ENCODE measurements around the gene CKLF. TPM values are rescaled to one million over a fixed set of nuclear protein-coding genes. Genes with fewer than 3 reads are reported as not detected.

CKLF gene
- total and polyA plus RNA-seq, 9 donors = 21.9 to 46.6 (median 31.2) TPM

- Histone ChIP-seq H3K9me3 (replicated peaks; ENCODE audit: control insufficient read depth, low read depth, low read length) (no peaks in the 10 kb centered on the region), H3K4me1 (ENCODE audit: control insufficient read depth, insufficient read depth, low read length) (peaks cover 45% of the 10 kb centered on the region), H3K27me3 (ENCODE audit: control insufficient read depth, insufficient read depth, low read length) (peaks cover 13% of the 10 kb centered on the region), H3K36me3 (ENCODE audit: control insufficient read depth, insufficient read depth, low read length) (no peaks in the 10 kb centered on the region), H3K4me3 (ENCODE audit: low read length) (no peak overlapping the region), H3K27ac (ENCODE audit: low read length) (peak overlapping the region; percentile 42)
- DNase-seq = peak; percentile 73
- WGBS (ENCODE audit: insufficient coverage) = 43% methylated on average over 1 of the region's 4 CpGs
Measured at GRCh38 chr16:66580605-66581209, 28.3 kb downstream of the CKLF start.

GRCh38 chr16:66581246-66581952 lies 29.0 kb downstream of the CKLF start:
- Histone ChIP-seq H3K36me3 (ENCODE audit: control insufficient read depth, insufficient read depth, low read length) (no peaks in the 10 kb centered on the region), H3K27ac (ENCODE audit: low read length) (no peak overlapping the region), H3K4me1 (ENCODE audit: control insufficient read depth, insufficient read depth, low read length) (peaks cover 50% of the 10 kb centered on the region), H3K4me3 (ENCODE audit: low read length) (no peak overlapping the region), H3K9me3 (replicated peaks; ENCODE audit: control insufficient read depth, low read depth, low read length) (no peaks in the 10 kb centered on the region), H3K27me3 (ENCODE audit: control insufficient read depth, insufficient read depth, low read length) (peaks cover 13% of the 10 kb centered on the region)
- WGBS (ENCODE audit: insufficient coverage) = 70% methylated on average over 1 of the region's 3 CpGs
- no peak for DNase-seq

DNA sequence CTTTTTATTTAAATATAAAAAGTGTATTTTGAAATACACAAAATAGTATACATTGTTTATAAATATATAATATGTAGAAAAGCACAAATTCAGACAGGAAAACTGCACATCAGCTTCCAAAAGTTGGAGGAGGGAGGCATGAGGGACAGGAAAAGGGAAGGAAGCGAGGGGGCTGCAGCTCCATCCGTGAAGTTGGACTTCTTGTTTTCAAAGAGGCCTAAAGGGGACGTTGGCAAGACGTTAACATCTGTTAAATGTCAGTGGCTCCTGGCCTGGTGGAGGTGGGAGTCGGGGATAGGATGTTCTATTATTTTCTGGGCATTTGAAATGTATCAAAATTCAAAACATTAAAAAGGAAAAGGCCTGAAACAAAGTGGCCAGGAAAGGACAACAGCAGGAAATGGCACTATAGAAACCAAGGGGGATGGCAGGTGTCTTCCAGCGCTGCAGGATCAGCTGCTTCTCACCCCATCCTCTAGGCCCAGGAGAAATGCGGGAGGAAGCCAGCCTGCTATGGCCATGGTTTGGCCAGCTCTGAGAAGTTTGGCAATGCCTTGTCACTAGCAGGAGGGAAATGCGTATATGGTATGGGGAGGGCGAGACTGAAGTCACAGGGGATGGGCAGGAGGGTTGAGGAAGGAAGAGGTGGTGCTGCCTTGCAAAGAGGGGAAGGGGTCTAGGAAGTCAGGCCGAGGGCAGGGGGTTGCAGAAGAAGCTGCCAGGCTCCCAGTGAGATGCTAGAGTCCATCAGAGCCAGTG lies 33.3 kb downstream of the CKLF start:
- Histone ChIP-seq H3K27ac (ENCODE audit: low read length) (peak overlapping the region; percentile 1), H3K4me1 (ENCODE audit: control insufficient read depth, insufficient read depth, low read length) (peaks cover 33% of the 10 kb centered on the region), H3K4me3 (ENCODE audit: low read length) (no peak overlapping the region), H3K9me3 (replicated peaks; ENCODE audit: control insufficient read depth, low read depth, low read length) (no peaks in the 10 kb centered on the region), H3K36me3 (ENCODE audit: control insufficient read depth, insufficient read depth, low read length) (no peaks in the 10 kb centered on the region), H3K27me3 (ENCODE audit: control insufficient read depth, insufficient read depth, low read length) (no peaks in the 10 kb centered on the region)
- 42% methylated on average over 8 of the region's 10 CpGs for WGBS (ENCODE audit: insufficient coverage)
- DNase-seq = peak; percentile 46

- WGBS (ENCODE audit: insufficient coverage) = 50% methylated on average over 4 of the region's 7 CpGs
- Histone ChIP-seq H3K27me3 (ENCODE audit: control insufficient read depth, insufficient read depth, low read length) (no peaks in the 10 kb centered on the region), H3K27ac (ENCODE audit: low read length) (no peak overlapping the region), H3K4me1 (ENCODE audit: control insufficient read depth, insufficient read depth, low read length) (peaks cover 22% of the 10 kb centered on the region), H3K4me3 (ENCODE audit: low read length) (no peak overlapping the region), H3K9me3 (replicated peaks; ENCODE audit: control insufficient read depth, low read depth, low read length) (no peaks in the 10 kb centered on the region), H3K36me3 (ENCODE audit: control insufficient read depth, insufficient read depth, low read length) (no peaks in the 10 kb centered on the region)
- no peak for DNase-seq
Measured at GRCh38 chr16:66587881-66588600, 35.7 kb downstream of the CKLF start.

- peak; percentile 43 for DNase-seq
- Histone ChIP-seq H3K36me3 (ENCODE audit: control insufficient read depth, insufficient read depth, low read length) (no peaks in the 10 kb centered on the region), H3K4me3 (ENCODE audit: low read length) (no peak overlapping the region), H3K27me3 (ENCODE audit: control insufficient read depth, insufficient read depth, low read length) (no peaks in the 10 kb centered on the region), H3K4me1 (ENCODE audit: control insufficient read depth, insufficient read depth, low read length) (peaks cover 22% of the 10 kb centered on the region), H3K27ac (ENCODE audit: low read length) (no peak overlapping the region), H3K9me3 (replicated peaks; ENCODE audit: control insufficient read depth, low read depth, low read length) (no peaks in the 10 kb centered on the region)
- WGBS (ENCODE audit: insufficient coverage) = 92% methylated on average over 4 of the region's 8 CpGs
Measured at GRCh38 chr16:66588981-66589713, 36.8 kb downstream of the CKLF start.

DNA sequence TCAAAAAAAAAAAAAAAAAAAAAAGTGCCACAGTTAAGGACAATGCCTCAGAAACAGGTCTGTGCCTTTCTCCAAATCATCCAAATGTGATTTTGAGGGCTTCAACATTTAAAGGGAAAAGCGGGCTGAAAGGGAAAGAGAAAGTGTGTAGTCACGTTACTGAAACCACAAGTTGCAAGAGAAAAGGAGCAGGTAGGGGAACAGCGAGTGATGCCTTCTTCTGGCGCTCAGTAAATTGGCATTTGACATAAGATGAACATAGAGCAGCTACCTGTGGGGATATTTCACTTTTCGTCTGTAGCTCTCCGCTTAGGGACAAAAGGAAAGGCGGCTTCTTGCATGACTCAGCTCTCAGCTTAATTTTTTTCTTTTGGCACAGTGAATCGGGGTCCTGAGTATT lies 37.9 kb downstream of the CKLF start:
- no peaks in the 10 kb centered on the region for H3K27me3 ChIP-seq (ENCODE audit: control insufficient read depth, insufficient read depth, low read length)
- no peaks in the 10 kb centered on the region for H3K36me3 ChIP-seq (ENCODE audit: control insufficient read depth, insufficient read depth, low read length)
- DNase-seq = no peak
- no peaks in the 10 kb centered on the region for H3K9me3 ChIP-seq (replicated peaks; ENCODE audit: control insufficient read depth, low read depth, low read length)
- H3K27ac ChIP-seq (ENCODE audit: low read length) = no peak overlapping the region
- peaks cover 22% of the 10 kb centered on the region for H3K4me1 ChIP-seq (ENCODE audit: control insufficient read depth, insufficient read depth, low read length)
- 82% methylated on average over 5 of the region's 8 CpGs for WGBS (ENCODE audit: insufficient coverage)
- no peak overlapping the region for H3K4me3 ChIP-seq (ENCODE audit: low read length)

GRCh38 chr16:66591018-66591417 lies 38.6 kb downstream of the CKLF start:
- Histone ChIP-seq H3K27me3 (ENCODE audit: control insufficient read depth, insufficient read depth, low read length) (no peaks in the 10 kb centered on the region), H3K27ac (ENCODE audit: low read length) (no peak overlapping the region), H3K4me3 (ENCODE audit: low read length) (no peak overlapping the region), H3K9me3 (replicated peaks; ENCODE audit: control insufficient read depth, low read depth, low read length) (no peaks in the 10 kb centered on the region), H3K4me1 (ENCODE audit: control insufficient read depth, insufficient read depth, low read length) (peaks cover 16% of the 10 kb centered on the region), H3K36me3 (ENCODE audit: control insufficient read depth, insufficient read depth, low read length) (no peaks in the 10 kb centered on the region)
- no peak for DNase-seq
- WGBS (ENCODE audit: insufficient coverage) = 83% methylated on average over 3 of the region's 4 CpGs

- H3K4me3 ChIP-seq (ENCODE audit: low read length) = no peak overlapping the region
- no peaks in the 10 kb centered on the region for H3K36me3 ChIP-seq (ENCODE audit: control insufficient read depth, insufficient read depth, low read length)
- H3K27ac ChIP-seq (ENCODE audit: low read length) = no peak overlapping the region
- no peaks in the 10 kb centered on the region for H3K27me3 ChIP-seq (ENCODE audit: control insufficient read depth, insufficient read depth, low read length)
- peaks cover 7% of the 10 kb centered on the region for H3K4me1 ChIP-seq (ENCODE audit: control insufficient read depth, insufficient read depth, low read length)
- WGBS (ENCODE audit: insufficient coverage) = 92% methylated on average over 2 of the region's 3 CpGs
- no peaks in the 10 kb centered on the region for H3K9me3 ChIP-seq (replicated peaks; ENCODE audit: control insufficient read depth, low read depth, low read length)
- no peak for DNase-seq
Measured at GRCh38 chr16:66592241-66592640, 39.9 kb downstream of the CKLF start.

DNA sequence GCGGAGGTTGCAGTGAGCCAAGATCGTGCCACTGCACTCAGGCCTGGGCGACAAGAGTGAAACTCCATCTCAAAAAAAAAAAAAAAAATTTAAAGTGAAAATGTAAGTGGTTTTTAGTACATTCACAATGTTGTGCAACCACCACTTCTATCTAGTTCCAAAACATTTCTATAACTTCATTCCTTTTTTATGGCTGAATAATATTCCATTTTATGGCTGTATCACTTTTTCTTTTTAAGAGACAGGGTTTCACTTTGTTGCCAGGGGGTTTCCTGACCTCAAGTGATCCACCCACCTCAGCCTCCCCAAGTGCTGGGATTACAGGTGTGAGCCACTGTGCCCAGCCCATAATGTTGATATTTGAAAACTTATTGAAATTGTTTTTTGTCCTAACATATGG lies 40.4 kb downstream of the CKLF start:
- Histone ChIP-seq H3K4me1 (ENCODE audit: control insufficient read depth, insufficient read depth, low read length) (peaks cover 2% of the 10 kb centered on the region), H3K4me3 (ENCODE audit: low read length) (no peak overlapping the region), H3K36me3 (ENCODE audit: control insufficient read depth, insufficient read depth, low read length) (no peaks in the 10 kb centered on the region), H3K27ac (ENCODE audit: low read length) (no peak overlapping the region), H3K27me3 (ENCODE audit: control insufficient read depth, insufficient read depth, low read length) (no peaks in the 10 kb centered on the region), H3K9me3 (replicated peaks; ENCODE audit: control insufficient read depth, low read depth, low read length) (no peaks in the 10 kb centered on the region)
- no CpG with 5 or more reads among the region's 3 CpGs for WGBS (ENCODE audit: insufficient coverage)
- no peak for DNase-seq

Data from muscle of leg (tissue), 11 donors.